Measurements from ENCODE around the gene DIS3L2. TPM values are rescaled to one million over a fixed set of nuclear protein-coding genes. Genes with fewer than 3 reads are reported as not detected.

DIS3L2 gene
- total RNA-seq, 1 experiment from 2014 or later = 22.7 TPM

DNA sequence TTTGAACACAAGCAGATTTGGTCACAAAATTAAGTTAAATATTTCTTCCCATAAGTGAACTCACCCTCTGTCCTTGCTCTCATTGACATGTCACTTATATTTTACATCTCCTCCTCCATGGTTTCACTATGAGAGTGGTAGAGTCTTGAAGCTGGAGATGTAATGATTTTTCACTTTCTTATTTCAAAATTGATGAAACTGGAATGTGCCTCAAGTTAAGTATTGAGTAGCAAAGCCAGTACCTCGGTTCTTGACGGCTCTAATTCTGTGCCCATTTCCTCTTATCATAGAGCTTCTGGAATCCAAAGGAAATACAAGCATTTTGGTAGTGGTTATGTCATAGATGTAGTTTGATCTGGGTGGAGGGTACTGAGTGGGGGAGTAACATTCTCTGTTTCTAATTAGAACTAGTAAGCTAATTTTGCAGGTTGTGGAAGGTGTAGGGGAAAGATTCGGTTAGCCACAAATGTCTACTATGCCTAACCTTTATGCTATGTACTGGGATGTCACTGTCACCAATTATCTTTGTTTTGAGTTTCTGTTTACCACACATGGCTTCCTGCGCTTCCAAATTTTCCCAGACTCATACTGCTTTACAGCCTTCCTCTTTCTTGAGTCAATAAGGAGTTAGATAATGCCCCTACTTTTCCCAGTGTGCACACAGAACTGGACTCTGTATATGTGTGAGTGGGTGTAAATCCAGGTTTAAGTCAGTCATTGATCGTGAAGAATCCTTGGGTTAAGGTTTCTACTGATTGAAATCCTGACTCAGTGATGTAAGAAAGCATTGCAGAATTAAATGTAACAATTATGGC lies 96.8 kb downstream of the DIS3L2 start:
- no peaks in the 10 kb centered on the region for H3K36me3 ChIP-seq (replicated peaks; ENCODE audit: control insufficient read depth, insufficient read depth, low read length)
- H3K27me3 ChIP-seq (ENCODE audit: control insufficient read depth, insufficient read depth, low read length) = no peaks in the 10 kb centered on the region
- no peak for DNase-seq
- no peak overlapping the region for H3K4me3 ChIP-seq (ENCODE audit: insufficient read depth, low read depth, low read length)

DNA sequence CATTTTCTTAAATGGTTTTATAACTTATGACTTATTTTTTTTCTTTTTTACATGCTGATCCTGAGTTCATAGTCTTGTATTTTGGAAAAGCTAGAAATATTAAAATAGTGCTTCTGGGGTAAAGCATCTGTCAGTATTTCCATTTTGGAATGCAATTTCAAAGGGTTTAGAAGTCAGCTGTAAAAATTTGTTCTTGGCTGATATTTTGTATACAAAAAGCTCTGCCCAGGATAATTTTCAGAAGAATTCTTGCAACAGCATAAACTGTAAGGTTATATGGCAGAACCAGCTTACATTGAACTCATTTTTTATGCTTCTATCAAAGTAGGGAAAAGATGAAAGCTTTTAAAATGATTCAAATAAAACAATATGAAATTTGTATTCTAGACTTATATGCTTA lies 97.4 kb downstream of the DIS3L2 start:
- H3K4me3 ChIP-seq (ENCODE audit: insufficient read depth, low read depth, low read length) = no peak overlapping the region
- no peak for DNase-seq
- no peaks in the 10 kb centered on the region for H3K27me3 ChIP-seq (ENCODE audit: control insufficient read depth, insufficient read depth, low read length)
- no peaks in the 10 kb centered on the region for H3K36me3 ChIP-seq (replicated peaks; ENCODE audit: control insufficient read depth, insufficient read depth, low read length)

DNA sequence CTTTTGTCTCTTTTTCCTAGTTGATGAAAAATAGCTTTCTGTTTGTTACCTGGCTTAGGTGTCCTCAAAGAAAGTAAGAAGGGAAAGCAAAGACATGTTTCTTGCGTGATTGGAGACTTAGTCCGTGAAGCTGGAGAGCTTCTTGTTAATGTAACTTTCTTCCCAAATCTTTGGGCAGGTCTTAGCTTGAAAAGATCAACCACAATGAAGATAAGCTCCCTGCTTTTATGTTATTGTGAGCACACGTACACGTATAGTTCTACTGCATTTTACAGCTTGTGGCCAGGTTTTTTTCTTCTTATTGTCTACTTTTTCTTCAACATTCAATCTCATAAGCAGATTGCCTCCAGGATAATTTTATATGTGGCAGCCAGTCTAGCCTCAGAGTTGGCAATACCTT lies 99.8 kb downstream of the DIS3L2 start:
- DNase-seq = no peak
- Histone ChIP-seq H3K4me3 (ENCODE audit: insufficient read depth, low read depth, low read length) (no peak overlapping the region), H3K27me3 (ENCODE audit: control insufficient read depth, insufficient read depth, low read length) (no peaks in the 10 kb centered on the region), H3K36me3 (replicated peaks; ENCODE audit: control insufficient read depth, insufficient read depth, low read length) (no peaks in the 10 kb centered on the region)

DNA sequence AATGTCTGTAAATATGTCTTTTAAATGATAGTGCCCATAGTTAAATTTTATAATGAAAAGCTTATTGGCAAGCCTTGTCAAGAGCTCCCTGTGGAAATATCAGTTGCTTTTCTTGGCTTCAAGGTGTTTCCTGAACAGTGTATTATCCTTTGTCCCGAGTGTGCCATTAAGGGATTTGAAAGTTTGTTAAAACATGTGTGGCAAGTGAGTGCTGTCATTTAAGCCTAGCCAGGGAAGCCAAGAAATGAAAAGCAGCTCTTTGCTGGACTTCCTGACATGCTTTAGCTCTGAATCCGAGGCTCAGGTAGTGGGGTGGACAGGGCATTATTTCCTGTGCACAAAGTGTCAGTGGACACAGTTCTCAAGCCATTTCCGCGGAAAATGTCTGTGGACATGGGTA lies 111.5 kb downstream of the DIS3L2 start:
- DNase-seq = no peak

DNA sequence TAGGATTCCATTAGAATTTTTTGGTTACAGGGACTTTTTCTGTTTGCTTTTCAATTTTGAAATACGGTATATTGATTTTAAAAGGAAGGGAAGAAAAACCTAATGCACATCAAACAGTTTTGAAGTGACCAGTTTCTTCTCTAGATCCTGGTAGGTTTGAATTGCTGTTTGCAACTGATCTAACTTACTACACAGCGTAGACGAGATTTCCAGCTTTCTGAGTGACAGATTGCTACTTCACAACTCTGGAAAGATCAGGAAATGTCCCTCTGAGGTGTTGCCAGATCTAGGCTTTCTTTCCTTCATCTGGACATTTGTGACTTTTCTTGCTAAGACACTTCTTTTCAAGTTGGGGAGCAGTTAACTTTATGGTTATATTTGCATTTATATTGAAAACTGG lies 112.2 kb downstream of the DIS3L2 start:
- Histone ChIP-seq H3K4me3 (ENCODE audit: insufficient read depth, low read depth, low read length) (no peak overlapping the region), H3K27me3 (ENCODE audit: control insufficient read depth, insufficient read depth, low read length) (no peaks in the 10 kb centered on the region), H3K36me3 (replicated peaks; ENCODE audit: control insufficient read depth, insufficient read depth, low read length) (no peaks in the 10 kb centered on the region)
- no peak for DNase-seq

More for the DNA sequence above, 111.5 kb downstream of the DIS3L2 start:
- Histone ChIP-seq H3K4me3 (ENCODE audit: insufficient read depth, low read depth, low read length) (no peak overlapping the region), H3K27me3 (ENCODE audit: control insufficient read depth, insufficient read depth, low read length) (no peaks in the 10 kb centered on the region), H3K36me3 (replicated peaks; ENCODE audit: control insufficient read depth, insufficient read depth, low read length) (no peaks in the 10 kb centered on the region)

DNA sequence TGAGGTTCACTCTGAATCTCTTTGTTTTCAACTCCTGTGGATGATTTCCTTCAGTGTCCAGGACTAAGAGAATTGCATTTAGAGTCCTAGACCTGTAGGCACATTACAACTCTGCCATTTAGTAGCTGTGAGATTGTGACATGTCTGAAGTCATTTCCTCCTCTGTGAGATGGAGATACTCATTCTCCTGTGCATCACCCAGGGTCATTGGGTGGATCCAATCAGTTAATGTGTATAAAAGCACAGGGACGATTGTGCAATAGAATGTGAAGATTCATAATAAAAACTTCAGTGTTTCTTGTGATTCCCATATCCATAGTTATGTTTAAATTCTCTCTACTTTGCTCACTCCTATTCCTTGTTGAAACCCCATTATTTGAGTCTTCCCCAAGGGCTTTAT lies 113.6 kb downstream of the DIS3L2 start:
- DNase-seq = no peak
- no peak overlapping the region for H3K4me3 ChIP-seq (ENCODE audit: insufficient read depth, low read depth, low read length)
- H3K36me3 ChIP-seq (replicated peaks; ENCODE audit: control insufficient read depth, insufficient read depth, low read length) = no peaks in the 10 kb centered on the region
- no peaks in the 10 kb centered on the region for H3K27me3 ChIP-seq (ENCODE audit: control insufficient read depth, insufficient read depth, low read length)

DNA sequence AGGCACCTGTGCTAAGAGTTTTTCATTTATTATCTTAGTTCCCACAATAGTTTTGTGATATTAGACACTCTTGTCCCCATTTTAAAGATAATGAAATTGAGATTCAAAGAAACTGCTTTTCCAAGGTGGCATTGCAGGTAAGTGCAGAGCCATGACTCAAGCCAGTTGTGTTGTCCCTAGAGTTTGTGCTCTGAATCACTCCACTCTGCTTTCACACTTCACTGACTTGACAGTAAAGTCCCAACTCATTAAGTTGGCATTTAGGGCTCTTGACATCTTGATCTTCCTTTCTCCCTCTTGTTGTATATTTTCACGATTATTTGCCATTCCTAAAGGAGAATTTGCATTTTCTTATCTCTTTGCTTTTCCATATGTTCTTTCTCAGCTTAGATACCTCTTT lies 114.3 kb downstream of the DIS3L2 start:
- no peak for DNase-seq
- no peaks in the 10 kb centered on the region for H3K27me3 ChIP-seq (ENCODE audit: control insufficient read depth, insufficient read depth, low read length)
- no peaks in the 10 kb centered on the region for H3K36me3 ChIP-seq (replicated peaks; ENCODE audit: control insufficient read depth, insufficient read depth, low read length)
- no peak overlapping the region for H3K4me3 ChIP-seq (ENCODE audit: insufficient read depth, low read depth, low read length)

DNA sequence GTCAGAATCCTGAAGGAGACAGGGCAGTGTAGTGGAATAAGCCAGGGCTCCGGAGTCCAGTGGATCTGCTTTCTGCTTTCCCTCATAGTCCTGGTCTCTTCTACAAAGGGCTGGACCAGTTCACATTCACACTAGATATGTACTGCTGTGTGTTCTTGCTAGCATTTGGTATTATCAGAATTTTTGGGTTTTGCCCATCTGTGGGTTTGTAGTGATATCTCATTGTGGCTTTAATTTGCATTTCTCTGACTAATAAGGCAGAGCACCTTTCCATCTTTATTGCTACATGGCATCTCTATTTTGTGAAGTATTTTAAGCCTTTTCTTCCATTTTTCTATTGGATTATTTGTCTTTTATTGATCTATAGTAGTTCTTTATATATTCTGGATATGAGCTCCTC lies 114.8 kb downstream of the DIS3L2 start:
- H3K4me3 ChIP-seq (ENCODE audit: insufficient read depth, low read depth, low read length) = no peak overlapping the region
- no peaks in the 10 kb centered on the region for H3K27me3 ChIP-seq (ENCODE audit: control insufficient read depth, insufficient read depth, low read length)
- no peak for DNase-seq
- no peaks in the 10 kb centered on the region for H3K36me3 ChIP-seq (replicated peaks; ENCODE audit: control insufficient read depth, insufficient read depth, low read length)

DNA sequence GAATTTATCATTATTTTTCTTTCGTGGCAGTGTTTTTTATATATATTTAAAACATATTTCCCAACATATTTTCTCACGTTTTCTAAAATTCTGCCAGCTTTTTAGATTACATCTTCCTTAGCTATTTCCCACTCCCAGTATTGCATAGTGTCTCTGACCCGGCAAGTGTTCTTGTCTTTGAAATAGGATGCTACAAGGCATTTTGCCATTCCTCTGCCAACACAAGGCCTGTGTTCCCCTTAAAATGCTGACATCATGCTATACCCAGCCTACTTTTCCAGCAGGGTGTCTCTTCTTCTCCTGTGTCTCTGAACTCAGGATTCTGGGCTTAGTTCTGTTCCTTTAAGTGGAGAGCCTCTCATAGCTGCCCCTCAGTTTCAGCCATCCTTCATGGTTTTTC lies 115.2 kb downstream of the DIS3L2 start:
- no peaks in the 10 kb centered on the region for H3K27me3 ChIP-seq (ENCODE audit: control insufficient read depth, insufficient read depth, low read length)
- H3K36me3 ChIP-seq (replicated peaks; ENCODE audit: control insufficient read depth, insufficient read depth, low read length) = no peaks in the 10 kb centered on the region
- H3K4me3 ChIP-seq (ENCODE audit: insufficient read depth, low read depth, low read length) = no peak overlapping the region
- no peak for DNase-seq

DNA sequence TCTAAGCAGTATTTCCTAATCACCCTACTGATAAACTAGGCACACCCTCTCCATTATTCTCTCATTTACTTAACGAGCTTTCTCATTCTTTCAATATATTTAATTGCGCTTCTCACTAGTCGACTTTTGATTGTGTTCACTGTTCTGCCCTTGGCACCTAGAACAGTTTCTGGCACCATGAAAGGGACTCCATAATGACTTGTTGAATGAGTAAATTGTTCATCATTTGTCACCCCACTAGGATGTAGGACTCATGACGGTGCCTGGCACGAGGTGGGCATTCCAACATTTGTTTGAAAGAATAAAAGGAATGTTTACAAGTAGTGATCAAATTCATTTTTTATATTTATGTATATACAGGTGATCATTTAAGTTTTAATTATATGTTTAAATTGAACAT lies 123.7 kb downstream of the DIS3L2 start:
- Histone ChIP-seq H3K4me3 (ENCODE audit: insufficient read depth, low read depth, low read length) (no peak overlapping the region), H3K27me3 (ENCODE audit: control insufficient read depth, insufficient read depth, low read length) (no peaks in the 10 kb centered on the region), H3K36me3 (replicated peaks; ENCODE audit: control insufficient read depth, insufficient read depth, low read length) (no peaks in the 10 kb centered on the region)
- DNase-seq = no peak

DNA sequence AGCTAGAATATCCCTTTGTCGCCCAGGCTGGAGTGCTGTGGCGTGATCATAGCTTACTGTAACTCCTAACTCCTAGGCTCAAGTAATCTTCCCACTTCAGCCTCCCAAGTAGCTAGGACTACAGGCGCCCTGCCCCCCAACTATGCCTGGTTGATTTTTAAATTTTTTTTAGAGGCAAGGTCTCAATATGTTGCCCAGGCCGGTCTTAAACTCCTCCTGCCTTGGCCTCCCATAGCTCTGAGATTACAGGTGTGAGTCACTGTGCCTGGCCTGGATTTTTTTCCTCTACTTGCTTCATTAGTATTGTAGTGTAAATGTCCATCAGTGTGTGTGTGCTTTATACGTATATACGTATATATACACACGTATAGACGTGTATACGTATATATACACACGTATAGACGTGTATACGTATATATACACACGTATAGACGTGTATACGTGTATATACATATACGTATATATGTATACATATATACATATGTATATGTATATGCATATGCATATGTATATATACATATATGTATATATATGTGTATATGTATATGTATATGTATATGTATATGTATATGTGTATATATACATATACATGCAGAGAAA lies 124.4 kb downstream of the DIS3L2 start:
- Histone ChIP-seq H3K36me3 (replicated peaks; ENCODE audit: control insufficient read depth, insufficient read depth, low read length) (no peaks in the 10 kb centered on the region), H3K4me3 (ENCODE audit: insufficient read depth, low read depth, low read length) (no peak overlapping the region), H3K27me3 (ENCODE audit: control insufficient read depth, insufficient read depth, low read length) (no peaks in the 10 kb centered on the region)
- no peak for DNase-seq

DNA sequence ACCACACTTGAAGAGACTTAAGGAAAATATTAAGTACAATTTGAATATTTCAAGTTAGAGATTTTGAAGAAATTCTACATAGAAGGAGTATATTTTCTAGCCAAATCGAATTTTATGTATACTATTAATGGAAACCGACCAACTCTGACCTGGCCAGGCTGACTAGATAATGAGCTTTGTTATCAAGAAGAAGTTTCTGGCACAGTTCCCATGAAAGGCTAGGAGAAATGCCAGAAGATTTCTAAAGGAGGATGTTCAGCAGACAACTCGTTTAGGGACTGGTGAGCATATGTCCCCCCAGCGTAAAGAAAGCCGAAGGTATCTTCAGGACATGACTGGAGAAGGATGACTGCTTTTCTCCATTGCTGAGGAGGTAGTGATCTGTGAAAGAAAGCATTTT lies 127.3 kb downstream of the DIS3L2 start:
- H3K27me3 ChIP-seq (ENCODE audit: control insufficient read depth, insufficient read depth, low read length) = no peaks in the 10 kb centered on the region
- no peak overlapping the region for H3K4me3 ChIP-seq (ENCODE audit: insufficient read depth, low read depth, low read length)
- no peaks in the 10 kb centered on the region for H3K36me3 ChIP-seq (replicated peaks; ENCODE audit: control insufficient read depth, insufficient read depth, low read length)
- DNase-seq = no peak

DNA sequence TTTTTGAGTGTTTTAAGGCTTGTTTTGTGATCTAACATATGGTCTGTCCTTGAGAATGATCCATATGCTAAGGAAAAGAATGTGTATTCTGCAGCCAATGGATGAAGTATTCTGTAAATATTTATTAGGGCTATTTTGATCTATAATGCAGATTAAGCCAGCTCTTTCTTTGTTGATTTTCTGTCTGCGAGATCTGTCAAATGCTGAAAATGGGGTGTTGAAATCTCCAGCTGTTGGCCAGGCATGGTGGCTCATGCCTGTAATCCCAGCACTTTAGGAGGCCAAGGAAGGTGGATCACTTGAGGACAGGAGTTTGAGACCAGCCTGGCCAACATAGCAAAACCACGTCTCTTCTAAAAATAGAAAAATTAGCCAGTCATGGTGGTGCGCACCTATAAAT lies 132.7 kb downstream of the DIS3L2 start:
- Histone ChIP-seq H3K4me3 (ENCODE audit: insufficient read depth, low read depth, low read length) (no peak overlapping the region), H3K36me3 (replicated peaks; ENCODE audit: control insufficient read depth, insufficient read depth, low read length) (no peaks in the 10 kb centered on the region), H3K27me3 (ENCODE audit: control insufficient read depth, insufficient read depth, low read length) (no peaks in the 10 kb centered on the region)
- DNase-seq = no peak

DNA sequence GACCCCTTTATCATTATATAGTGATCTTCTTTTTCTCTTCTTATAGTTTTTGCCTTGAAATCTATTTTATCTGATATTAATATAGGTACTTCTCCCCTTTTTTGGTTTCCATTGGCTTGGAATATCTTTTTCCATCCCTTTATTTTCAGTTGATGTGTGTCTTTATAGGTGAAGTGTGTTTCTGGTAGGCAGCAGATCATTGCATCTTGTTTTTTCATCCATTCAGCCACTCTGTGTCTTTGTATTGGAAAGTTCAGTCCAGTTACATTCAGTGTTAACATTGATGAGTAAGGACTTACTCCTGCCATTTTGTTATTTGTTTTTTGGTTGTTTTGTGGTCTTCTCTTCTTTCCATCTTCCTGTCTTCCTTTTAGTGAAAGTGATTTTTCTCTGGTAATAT lies 133.4 kb downstream of the DIS3L2 start:
- Histone ChIP-seq H3K27me3 (ENCODE audit: control insufficient read depth, insufficient read depth, low read length) (no peaks in the 10 kb centered on the region), H3K36me3 (replicated peaks; ENCODE audit: control insufficient read depth, insufficient read depth, low read length) (no peaks in the 10 kb centered on the region), H3K4me3 (ENCODE audit: insufficient read depth, low read depth, low read length) (no peak overlapping the region)
- DNase-seq = no peak

DNA sequence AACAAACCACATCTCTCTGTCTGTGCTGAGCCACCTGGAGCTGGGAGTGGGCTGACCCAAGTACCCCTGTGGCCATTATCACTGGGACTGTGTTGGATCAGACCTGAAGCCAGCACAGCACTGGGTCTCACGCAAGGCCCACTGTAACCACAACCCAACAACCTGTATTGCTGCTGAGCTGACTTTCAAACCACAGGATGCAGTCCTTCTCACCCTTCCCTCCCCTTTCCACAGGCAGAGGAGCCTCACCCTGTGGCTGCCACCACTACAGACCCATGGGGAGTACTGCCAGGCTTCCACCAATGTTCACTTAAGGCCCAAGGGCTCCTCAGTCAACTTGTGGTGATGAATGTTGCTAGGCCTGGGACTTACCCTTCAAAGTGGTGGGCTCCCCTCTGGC lies 135.7 kb downstream of the DIS3L2 start:
- DNase-seq = no peak
- Histone ChIP-seq H3K27me3 (ENCODE audit: control insufficient read depth, insufficient read depth, low read length) (no peaks in the 10 kb centered on the region), H3K4me3 (ENCODE audit: insufficient read depth, low read depth, low read length) (no peak overlapping the region)

More for the DNA sequence above, 135.7 kb downstream of the DIS3L2 start:
- no peaks in the 10 kb centered on the region for H3K36me3 ChIP-seq (replicated peaks; ENCODE audit: control insufficient read depth, insufficient read depth, low read length)

Data from H7 (cell line).